Thoracic aorta (tissue), 2 donors: ENCODE data around the gene GALNT17. TPM values are rescaled to one million over a fixed set of nuclear protein-coding genes. Genes with fewer than 3 reads are reported as not detected.
"Not testable (repeated sequence)": the region's sequence is repeated elsewhere in the genome, so short reads cannot be mapped to it uniquely, and the experiment has no call there.

ENCODE experiments used
- ATAC-seq: fragments of 150-250 bp; one replicate; pipeline ENCODE4 v1.8.0; 2017; ENCODE audit warnings: low read depth; ENCODE audit not compliant: insufficient number of reproducible peaks, low FRiP score
- DNase-seq: peaks from one replicate; pipeline ENCODE4 v3.0.0-alpha.2; 2020; ENCODE audit warnings: low spot score
- H3K27ac ChIP-seq, 2 donors: fragments of 200-600 bp; sonication (generic); 1 replicate in 1 of 2; 2 replicates in 1 of 2; pipeline ENCODE4 v1.5.1; 2016; ENCODE audit warnings: mild to moderate bottlenecking in 2 of 2, moderate library complexity in 2 of 2
- H3K27me3 ChIP-seq: fragments of 200-600 bp; sonication (generic); replicated peaks from 2 replicates; pipeline ENCODE4 v1.6.0; 2016; ENCODE audit warnings: mild to moderate bottlenecking; ENCODE audit not compliant: insufficient read depth
- H3K36me3 ChIP-seq: fragments of 200-600 bp; sonication (generic); one replicate; pipeline ENCODE4 v1.5.1; 2016
- H3K4me1 ChIP-seq, 2 donors: fragments of 200-600 bp; sonication (generic); 1 replicate in 1 of 2; 2 replicates in 1 of 2; pipeline versions ENCODE4 v1.5.1 to v1.6.0; 2016; ENCODE audit warnings: low read depth in 2 of 2, mild to moderate bottlenecking in 1 of 2; ENCODE audit not compliant: control insufficient read depth in 1 of 2
- H3K4me3 ChIP-seq: fragments of 200-600 bp; sonication (generic); 2 replicates; pipeline ENCODE4 v1.5.1; 2016; ENCODE audit warnings: mild to moderate bottlenecking
- H3K9me3 ChIP-seq: fragments of 200-600 bp; sonication (generic); 2 replicates; pipeline ENCODE4 v1.5.1; 2016
- total RNA-seq, 2 donors: library from RNA; depleted of rRNA; stranded (reverse); fragments of >200 nt; gene quantifications; one replicate each; pipeline versions ENCODE4 v1.1.0 to v1.2.3, GENCODE V29; 2016
- TF ChIP-seq, protein P1 (sequence below): fragments of 200-600 bp; sonication (generic); IDR thresholded peaks from one replicate; pipeline ENCODE4 v1.5.1; 2019; ENCODE audit warnings: antibody characterized with exemption

Gene GALNT17
- total RNA-seq, 2 donors from 2014 or later, result 17.6 to 20.8 TPM

- no peak for ATAC-seq
- TF ChIP-seq, protein P1, sequence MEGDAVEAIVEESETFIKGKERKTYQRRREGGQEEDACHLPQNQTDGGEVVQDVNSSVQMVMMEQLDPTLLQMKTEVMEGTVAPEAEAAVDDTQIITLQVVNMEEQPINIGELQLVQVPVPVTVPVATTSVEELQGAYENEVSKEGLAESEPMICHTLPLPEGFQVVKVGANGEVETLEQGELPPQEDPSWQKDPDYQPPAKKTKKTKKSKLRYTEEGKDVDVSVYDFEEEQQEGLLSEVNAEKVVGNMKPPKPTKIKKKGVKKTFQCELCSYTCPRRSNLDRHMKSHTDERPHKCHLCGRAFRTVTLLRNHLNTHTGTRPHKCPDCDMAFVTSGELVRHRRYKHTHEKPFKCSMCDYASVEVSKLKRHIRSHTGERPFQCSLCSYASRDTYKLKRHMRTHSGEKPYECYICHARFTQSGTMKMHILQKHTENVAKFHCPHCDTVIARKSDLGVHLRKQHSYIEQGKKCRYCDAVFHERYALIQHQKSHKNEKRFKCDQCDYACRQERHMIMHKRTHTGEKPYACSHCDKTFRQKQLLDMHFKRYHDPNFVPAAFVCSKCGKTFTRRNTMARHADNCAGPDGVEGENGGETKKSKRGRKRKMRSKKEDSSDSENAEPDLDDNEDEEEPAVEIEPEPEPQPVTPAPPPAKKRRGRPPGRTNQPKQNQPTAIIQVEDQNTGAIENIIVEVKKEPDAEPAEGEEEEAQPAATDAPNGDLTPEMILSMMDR, result no peak
- no peak overlapping the region for H3K27ac ChIP-seq
Observed at GRCh38 chr7:71251706-71252105, 119.8 kb downstream of the GALNT17 start.

GRCh38 chr7:71254751-71255150 is 122.8 kb downstream of the GALNT17 start:
- Histone ChIP-seq H3K36me3 (no peaks in the 10 kb centered on the region), H3K9me3 (no peaks in the 10 kb centered on the region), H3K27ac (no peak overlapping the region), H3K27me3 (no peaks in the 10 kb centered on the region), H3K4me3 (no peak overlapping the region), H3K4me1 (peaks cover 0 to 4% of the 10 kb centered on the region in 2 donors)
- no peak for ATAC-seq
- TF ChIP-seq, protein P1, result no peak
- DNase-seq, result no peak

More at GRCh38 chr7:71251706-71252105, 119.8 kb downstream of the GALNT17 start:
- H3K27me3 ChIP-seq, result no peaks in the 10 kb centered on the region
- H3K36me3 ChIP-seq, result no peaks in the 10 kb centered on the region
- H3K4me1 ChIP-seq, result peaks cover 0 to 4% of the 10 kb centered on the region in 2 donors
- no peak for DNase-seq
- H3K4me3 ChIP-seq, result no peak overlapping the region
- no peaks in the 10 kb centered on the region for H3K9me3 ChIP-seq

GRCh38 chr7:71255537-71256178 is 123.7 kb downstream of the GALNT17 start:
- DNase-seq (no peak), ATAC-seq (no peak)
- H3K9me3 ChIP-seq, result no peaks in the 10 kb centered on the region
- H3K27ac ChIP-seq, result no peak overlapping the region
- TF ChIP-seq, protein P1, result no peak
- no peaks in the 10 kb centered on the region for H3K27me3 ChIP-seq
- no peaks in the 10 kb centered on the region for H3K36me3 ChIP-seq
- no peak overlapping the region for H3K4me3 ChIP-seq
- H3K4me1 ChIP-seq, result peaks cover 0 to 4% of the 10 kb centered on the region in 2 donors

DNA sequence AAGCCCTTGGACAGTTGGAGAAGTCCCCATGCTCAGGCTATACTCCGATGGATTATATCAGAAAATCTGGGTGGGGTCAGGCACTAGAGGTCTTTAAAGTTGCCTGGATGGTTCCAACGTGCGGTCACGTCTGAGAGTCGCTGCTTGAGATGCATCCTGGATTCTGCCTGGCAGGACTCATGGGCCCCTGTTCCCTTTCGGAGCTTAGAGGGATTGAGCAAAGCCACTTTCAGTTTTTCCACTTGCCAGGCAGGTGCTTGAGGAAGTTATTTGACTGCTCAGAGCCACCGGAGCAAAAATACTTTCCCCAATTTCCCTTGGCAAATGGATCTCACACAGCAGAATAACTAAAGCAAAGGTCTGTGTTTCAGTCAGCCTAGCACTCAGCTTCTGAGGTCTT is 129.1 kb downstream of the GALNT17 start:
- ATAC-seq, result no peak
- Histone ChIP-seq H3K36me3 (no peaks in the 10 kb centered on the region), H3K4me3 (no peak overlapping the region), H3K9me3 (peaks cover 8% of the 10 kb centered on the region), H3K4me1 (no peaks in the 10 kb centered on the region), H3K27me3 (no peaks in the 10 kb centered on the region), H3K27ac (no peak overlapping the region)
- TF ChIP-seq, protein P1, result no peak
- no peak for DNase-seq

DNA sequence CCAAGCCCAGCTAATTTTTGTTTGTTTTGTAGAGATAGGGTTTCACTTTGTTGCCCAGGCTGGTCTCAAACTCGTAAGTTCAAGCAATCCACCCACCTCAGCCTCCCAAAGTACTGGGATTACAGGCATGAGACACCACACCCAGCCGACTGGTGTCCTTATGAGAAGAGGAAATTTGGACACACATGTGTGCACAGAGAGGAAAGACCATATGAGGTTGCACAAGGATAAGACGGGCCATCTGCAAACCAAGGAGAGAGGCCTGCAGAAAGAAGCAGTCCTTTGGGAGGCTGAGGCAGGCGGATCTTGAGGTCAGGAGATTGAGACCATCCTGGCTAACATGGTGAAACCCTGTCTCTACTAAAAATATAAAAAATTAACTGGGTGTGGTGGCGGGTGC is 130.9 kb downstream of the GALNT17 start:
- H3K27ac ChIP-seq, DNase-seq, H3K9me3 ChIP-seq, ATAC-seq, H3K4me3 ChIP-seq, H3K4me1 ChIP-seq, H3K27me3 ChIP-seq, H3K36me3 ChIP-seq: not testable (repeated sequence)

DNA sequence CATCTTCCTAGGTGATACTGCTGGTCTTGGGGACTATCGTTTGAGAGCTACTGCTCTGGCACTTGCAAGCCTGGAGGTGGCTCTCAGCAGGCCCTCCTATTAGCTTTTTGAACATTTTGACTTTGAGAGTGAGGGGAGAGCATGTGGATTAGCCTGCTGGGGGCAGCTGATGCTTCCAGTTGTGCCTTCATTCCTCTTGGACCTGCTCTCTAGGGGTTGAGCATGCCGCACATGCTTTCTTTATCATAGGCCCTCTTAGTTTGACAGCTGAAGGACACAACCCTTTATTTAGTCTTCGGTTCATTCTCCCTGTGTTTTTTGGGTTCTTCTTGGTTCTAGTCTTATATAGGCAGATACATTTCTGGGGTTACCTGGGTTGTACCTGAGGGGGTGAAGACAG is 132.1 kb downstream of the GALNT17 start:
- no peaks in the 10 kb centered on the region for H3K36me3 ChIP-seq
- DNase-seq (no peak), ATAC-seq (no peak)
- H3K4me3 ChIP-seq, result no peak overlapping the region
- H3K27ac ChIP-seq, result no peak overlapping the region
- no peaks in the 10 kb centered on the region for H3K27me3 ChIP-seq
- H3K4me1 ChIP-seq, result no peaks in the 10 kb centered on the region
- TF ChIP-seq, protein P1, result no peak
- H3K9me3 ChIP-seq, result peaks cover 8% of the 10 kb centered on the region
